ENCODE measurements around the gene RPUSD1.
A peak's percentile ranks its signal among the peaks of the same experiment; 100 is the strongest.

RPUSD1 gene

DNA sequence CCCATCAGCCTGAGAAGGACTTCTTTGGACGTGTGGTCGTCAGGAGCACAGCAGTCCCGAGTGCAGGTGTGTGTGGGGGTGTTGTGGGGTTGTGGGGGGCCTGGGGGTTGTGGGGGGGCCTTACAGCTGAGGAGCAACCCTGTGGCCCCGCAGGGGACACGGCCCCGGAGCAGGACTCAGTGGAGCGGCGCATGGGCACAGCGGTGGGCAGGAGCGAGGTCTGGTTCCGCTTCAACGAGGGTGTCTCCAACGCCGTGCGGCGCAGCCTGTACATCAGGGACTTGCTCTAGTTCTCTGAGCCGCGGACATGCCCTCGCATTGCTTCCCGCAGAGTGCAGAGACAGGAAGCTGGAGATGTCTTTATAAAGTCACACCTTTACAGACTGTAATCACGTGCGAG lies 9.5 kb upstream of the RPUSD1 start:
- no peak for DNase-seq

DNA sequence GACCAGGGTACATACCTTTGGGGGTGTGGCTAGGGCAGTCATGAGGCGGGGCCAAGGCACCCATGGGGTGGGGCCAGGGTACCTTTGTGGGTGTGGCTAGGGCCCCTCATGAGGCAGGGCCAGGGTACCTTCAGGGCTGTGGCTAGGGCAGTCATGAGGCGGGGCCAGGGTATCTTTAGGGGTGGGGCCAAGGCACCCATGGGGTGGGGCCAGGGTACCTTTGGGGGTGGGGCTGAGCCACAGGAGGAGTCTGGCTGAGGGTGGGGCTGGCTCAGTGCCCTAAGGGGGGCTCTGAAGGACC lies 8.9 kb upstream of the RPUSD1 start:
- no peak for DNase-seq

DNA sequence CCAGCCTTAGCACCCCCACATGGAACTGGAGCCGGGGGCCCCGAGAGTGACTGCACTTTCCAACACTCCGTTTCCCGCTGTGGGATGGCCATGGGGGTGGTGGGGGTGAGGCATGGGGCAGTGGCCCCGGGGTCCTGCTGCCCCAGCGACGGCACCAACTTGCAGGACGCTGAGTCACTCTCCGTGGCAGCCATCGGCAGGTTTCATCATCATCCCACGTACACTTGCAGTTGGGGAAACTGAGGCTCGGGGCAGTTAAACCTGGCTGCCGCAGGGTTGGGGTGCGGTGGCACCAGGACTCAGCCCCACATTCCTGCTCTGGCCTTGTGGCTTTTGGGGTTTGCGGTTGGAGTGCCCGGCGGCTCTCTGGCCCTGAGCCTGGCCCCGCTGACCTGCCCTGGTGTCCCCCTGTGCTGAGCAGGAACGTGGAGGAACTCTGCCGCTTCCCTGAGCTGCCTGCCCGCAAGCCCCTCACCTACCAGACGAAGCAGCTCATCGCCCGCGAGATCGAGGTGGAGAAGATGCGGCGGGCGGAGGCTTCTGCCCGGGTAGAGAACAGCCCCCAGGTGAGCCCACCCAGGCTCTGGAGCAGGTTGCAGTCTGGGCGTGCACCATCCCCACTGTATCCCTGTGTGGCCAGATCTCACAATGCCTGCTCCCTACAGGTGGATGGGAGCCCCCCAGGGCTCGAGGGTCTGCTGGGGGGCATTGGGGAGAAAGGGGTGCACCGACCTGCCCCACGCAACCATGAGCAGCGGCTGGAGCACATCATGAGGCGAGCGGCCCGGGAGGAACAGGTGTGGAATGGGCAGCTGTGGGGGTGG lies 8.3 kb upstream of the RPUSD1 start:
- DNase-seq = no peak

DNA sequence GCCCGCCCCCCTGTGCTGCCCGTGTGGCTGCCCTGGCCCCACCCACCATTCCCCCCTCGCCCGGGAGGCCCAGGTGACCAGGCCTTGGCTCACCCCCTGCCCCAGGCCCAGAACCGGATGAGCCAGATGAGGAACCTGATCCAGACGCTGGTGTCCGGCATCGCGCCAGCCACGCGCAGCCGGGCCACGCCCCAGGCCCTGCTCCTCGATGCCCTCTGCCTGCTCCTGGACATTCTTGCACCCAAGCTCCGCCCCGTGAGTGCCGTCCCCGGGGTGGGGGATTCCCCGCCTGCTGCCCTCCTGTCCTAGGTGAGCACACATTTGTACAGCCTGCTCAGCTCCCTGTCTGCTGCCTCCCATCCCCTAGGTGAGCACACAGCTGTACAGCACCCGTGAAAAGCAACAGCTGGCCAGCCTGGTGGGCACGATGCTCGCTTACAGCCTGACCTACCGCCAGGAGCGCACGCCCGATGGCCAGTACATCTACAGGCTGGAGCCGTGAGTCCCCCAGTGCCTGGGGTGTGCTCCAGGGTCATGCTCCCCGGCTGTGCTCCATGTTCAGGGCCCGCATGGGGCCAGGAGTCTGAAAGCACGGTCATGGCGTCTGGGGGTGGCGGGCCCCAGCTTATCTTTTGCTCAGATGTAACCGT lies 7.5 kb upstream of the RPUSD1 start:
- no peak for DNase-seq

DNA sequence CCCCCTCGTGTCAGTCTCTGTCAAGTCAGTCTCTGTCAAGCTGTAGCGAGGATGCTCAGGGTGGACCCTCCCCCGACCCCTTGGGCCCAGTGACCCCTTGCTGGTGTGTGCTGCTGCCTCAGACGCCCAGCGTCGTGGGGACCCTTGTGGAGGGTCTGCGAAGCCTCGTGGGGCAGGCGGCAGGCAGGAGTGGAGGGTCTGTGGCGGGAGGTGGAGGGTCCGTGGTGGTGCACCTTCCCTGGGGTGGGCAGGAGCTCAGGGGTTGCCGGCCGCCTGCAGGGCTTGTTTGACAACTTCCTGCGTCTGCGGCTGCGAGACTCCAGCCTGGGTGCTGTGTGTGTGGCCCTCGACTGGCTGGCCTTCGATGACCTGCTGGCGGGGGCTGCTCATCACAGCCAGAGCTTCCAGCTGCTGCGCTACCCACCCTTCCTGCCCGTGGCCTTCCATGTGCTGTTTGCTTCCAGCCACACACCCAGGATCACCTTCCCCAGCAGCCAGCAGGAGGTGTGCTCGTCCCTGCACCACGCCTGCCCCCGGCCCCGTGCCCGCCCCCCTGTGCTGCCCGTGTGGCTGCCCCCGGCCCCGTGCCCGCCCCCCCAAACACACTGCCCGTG lies 6.8 kb upstream of the RPUSD1 start:
- no peak for DNase-seq

DNA sequence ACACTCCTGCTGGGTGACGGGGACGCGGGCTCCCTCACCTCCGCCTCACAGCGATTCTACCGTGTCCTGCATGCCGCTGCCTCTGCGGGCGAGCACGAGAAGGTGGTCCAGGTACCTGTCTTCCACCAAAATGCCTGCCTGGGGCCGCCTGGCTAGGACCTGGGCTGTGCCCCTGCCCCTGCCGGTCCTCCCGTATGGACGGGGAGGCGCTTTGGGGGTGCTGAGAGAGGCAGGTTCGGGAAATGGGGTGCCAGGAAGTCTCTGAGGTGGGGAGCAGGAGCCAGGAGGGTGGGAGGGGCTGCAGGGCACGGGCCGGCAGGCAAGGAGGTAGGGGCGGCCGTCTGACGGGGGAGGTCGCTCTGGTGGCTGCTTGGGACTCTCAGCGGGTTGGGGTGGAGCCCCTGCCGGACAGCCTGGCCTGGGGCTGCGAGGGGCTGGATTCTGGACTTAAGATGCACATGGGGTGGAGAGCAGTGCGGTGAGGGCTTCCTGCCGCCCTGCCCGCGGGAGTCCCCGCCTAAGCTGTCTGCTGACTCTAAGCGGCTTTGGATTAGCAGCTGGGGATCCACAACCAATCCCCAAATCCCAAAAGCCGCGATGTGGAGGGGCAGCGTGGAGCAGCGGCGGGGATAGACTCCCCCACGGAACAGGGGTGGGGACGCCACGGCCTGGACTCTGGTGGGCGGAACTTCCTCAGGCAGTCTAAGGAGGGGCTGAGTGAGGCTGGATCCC lies 6.1 kb upstream of the RPUSD1 start:
- no peak for DNase-seq

DNA sequence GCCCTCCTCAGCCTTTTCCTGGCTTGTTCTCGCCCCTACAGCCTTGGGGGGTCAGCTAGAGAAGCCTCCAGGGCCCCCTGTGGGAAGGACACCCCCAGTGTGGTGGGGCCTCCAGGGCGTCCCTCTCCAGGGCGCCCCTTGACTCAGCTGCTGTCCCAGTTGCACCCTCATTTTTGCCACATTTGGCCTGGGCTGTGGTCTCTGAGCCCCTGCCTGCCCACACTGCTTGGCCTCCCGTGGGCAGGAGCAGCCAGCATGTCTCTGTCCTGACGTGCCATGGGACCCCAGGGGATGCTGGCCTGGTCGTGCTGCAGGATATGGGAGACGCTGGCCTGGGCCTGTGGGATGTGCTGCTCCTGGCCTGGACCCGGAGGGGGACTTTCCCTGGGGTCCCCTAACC lies 5.2 kb upstream of the RPUSD1 start:
- DNase-seq = no peak

DNA sequence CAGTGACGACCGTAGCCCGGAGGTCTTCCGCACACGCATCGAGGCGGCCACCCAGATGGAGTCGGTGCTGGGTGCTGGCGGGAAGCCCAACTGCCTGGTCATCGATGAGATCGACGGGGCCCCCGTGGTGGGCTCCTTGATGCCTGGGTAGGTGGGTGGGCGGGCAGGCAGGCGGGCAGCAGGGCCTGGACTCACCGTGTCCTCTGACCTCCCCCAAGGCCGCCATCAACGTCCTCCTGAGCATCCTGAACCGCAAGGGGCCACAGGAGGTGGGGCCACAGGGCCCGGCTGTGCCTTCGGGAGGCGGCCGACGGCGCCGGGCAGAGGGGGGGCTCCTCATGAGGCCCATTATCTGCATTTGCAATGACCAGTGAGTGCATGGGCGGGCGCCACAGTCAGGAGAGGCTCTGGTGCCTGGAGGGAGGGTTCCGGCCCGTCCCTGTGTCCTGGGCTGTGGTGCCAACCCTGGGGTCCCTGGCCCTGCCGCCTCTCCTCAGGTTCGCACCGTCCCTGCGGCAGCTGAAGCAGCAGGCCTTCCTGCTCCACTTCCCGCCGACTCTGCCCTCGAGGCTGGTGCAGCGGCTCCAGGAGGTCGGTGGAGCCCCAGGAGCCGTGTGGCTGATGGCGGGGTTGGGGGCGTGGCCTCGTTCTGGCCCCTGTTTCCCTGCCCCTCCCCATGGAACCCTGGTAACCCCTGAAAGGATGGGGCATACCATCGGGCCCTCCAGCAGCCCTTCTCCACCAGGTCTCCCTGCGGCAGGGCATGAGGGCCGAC lies 4.2 kb upstream of the RPUSD1 start:
- DNase-seq = no peak

DNA sequence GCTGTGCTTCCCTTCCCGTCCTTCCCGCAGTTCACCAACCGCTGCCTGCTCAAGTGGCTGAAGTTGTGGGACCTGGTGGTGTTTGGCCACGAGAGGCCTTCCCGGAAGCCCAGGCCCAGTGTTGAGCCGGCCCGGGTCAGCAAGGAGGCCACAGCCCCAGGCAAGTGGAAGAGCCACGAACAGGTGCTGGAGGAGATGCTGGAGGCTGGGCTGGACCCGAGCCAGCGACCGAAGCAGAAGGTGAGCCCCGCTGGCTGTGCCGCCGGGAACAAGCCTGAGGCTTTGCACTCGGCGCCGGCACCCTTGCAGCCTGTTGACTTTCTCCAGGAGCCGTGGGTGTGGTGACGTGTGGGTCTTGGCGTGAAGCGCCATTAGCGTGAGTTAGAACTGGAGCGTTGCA lies 3.0 kb upstream of the RPUSD1 start:
- DNase-seq = no peak

DNA sequence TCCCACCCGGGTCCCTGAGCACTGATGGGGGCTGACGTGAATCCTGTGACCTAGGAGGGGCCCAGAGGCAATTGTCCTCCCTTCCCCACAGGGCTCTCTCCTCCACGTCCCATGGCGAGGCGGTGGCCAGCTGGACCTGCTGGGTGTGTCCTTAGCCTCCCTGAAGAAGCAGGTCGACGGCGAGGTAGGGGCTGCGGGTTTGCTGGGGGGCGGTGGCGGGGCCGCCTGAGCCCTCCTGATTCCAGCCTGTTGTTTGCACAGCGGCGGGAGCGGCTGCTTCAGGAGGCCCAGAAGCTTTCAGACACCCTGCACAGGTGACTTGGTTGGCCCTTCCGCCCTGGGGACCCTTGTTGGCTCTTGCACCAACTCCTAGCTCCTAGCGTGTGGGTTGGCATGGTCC lies 1.9 kb upstream of the RPUSD1 start:
- no peak for DNase-seq

DNA sequence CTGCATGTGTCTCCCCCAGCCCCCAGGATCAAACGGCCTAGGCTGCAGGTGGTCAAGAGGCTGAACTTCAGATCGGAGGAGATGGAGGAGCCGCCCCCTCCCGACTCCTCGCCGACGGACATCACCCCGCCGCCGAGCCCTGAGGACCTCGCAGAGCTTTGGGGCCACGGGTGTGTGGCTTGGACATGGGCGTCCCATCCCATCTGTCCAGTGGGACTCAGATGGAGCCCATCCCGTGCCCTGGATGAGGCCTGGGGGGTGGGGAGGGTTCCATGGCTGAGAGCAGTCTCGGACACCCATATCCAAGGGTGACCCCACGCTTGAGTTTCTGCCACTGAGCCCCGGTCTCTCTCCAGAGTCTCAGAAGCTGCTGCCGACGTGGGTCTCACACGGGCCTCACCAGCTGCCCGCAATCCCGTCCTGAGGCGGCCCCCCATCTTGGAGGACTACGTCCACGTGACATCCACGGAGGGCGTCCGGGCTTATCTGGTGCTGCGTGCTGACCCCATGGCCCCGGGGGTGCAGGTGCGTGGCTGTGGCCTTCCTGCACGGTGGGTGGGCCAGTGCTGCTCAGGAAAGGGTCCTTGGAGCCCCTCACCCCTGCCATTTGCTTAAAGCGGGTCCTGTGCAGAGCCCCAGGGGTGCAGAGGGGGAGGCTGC lies 1.1 kb upstream of the RPUSD1 start:
- DNase-seq = no peak

DNA sequence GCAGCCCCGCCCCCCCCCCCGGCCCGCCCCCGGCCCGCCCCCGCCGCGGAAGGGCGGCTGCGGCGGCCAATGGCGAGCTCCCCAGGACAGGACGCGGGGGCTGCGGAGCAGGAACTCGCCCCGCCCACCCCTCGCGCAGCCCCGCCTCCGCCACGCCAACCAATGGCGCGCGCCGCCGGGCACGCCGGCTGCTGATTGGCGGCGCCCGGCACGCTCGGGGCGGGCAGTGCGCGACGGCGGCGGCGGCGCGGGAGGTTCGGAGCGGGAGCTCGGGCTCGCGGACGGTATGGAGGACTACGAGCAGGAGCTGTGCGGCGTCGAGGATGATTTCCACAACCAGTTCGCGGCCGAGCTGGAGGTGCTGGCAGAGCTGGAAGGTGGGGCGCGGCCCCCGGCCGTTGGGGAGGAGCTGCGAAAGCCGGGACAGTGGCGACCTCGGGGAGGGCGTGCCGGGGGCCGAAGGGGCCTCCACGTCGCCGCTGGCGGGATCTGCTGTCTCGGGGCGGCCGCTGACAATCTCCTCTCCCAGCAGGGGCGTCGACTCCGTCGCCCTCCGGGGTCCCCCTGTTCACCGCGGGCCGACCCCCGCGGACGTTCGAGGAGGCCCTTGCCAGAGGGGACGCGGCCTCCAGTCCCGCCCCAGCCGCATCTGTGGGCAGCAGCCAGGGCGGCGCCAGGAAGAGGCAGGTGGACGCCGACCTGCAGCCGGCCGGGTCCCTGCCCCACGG lies 382 bp upstream of the RPUSD1 start, which contains the start of gene CHTF18:
Gene CHTF18 (plus strand): TSS at position 222 of the 728 bp plus-strand sequence. CDS start 65 bp downstream, at position 287.
- peak; percentile 87 for DNase-seq

DNA sequence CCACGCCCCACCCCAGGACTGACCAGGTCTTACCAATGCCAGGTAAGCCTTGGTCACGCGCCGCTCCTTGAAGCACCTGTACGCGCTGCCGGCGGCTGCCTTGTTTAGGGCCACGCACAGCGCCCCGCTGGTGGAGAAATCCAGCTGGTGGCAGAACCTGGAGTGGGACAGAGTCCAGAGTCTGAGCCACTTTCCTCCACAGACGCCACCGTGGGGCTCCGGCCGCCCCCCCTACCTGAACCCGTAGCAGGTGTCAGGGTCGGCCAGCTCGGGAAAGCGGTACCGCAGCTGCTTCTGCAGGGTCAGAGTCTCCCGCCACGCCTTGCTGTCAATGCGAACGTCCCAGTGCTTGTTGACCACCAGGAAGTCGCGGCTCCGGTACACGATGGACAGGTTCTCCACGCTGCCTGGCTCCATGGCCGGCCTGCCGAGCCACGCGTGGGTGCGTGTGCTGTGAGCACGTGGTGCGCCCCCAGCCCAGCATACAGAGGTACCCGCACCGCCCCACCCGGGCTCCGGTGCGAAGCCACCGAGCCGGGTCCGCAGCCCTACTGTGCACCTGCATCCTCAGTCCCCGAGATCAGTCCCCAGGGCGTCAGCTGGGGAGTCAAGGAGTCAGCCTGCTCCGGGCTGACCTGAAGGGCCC lies 737 bp downstream of the RPUSD1 start:
- no peak for DNase-seq

DNA sequence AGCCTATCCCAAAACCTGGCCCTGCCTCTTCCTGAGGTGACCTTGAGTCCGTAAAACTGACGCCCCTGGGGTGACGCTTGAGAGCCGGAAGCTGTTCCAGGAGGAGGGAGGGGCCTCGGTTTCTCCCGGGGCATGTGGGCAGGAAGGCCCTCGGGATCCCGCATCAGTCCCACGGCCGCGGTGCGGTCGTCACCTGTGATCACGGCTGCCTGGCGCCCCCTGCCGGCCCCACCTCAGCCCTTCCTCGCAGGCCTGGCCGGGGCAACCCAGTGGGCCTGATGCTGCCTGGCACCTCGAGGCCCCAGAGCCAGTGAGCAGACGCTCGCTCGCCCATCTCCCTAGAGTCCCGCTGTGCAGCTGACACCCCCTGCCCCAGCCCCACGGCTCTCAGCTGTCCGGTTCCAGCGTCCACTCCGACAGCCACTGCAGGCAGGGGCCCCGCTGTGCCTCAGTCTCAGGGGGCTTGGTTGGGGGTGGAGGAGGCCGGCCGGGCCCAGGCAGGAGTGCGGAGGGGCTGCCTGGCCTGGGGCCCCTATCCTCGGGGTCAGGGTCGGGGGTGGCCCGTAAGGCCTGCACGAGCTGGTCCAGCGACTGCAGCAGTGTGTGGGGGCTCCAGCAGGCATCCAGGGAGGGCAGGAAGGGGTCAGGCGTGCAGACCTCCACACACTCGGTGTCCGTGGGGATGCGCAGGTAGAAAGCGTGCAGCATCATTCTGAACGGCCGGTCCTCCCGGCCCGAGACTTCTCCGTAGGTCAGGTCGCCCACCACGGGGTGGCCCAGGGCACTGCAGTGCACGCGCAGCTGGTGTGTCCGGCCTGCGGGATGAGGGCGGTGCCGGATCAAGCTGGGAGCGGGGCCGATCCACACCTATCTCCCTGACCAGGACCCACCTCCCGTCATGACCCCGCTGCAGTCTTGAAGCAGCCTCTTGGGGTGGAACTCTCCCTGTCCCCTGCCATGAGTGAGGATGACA lies 2.3 kb downstream of the RPUSD1 start:
- peak; percentile 10 for DNase-seq

DNA sequence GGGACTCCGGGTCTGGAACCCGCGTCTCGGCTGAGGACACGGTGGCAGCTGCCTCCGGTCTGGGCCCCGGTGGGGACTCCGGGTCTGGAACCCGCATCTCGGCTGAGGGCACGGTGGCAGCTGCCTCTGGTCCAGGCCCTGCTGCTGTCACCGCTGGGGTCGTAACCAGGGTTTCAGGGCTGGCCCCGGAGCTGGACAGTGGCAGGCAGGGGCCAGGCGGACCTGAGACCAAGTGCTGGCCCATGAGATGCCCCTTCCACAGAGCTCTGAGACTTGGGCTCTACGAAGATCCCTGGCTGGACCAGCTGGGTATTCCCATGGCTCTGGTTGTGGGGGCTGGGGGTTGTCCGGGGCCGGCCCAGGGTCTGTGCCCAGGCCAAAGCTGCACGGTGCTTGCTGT lies 3.8 kb downstream of the RPUSD1 start:
- DNase-seq = no peak

DNA sequence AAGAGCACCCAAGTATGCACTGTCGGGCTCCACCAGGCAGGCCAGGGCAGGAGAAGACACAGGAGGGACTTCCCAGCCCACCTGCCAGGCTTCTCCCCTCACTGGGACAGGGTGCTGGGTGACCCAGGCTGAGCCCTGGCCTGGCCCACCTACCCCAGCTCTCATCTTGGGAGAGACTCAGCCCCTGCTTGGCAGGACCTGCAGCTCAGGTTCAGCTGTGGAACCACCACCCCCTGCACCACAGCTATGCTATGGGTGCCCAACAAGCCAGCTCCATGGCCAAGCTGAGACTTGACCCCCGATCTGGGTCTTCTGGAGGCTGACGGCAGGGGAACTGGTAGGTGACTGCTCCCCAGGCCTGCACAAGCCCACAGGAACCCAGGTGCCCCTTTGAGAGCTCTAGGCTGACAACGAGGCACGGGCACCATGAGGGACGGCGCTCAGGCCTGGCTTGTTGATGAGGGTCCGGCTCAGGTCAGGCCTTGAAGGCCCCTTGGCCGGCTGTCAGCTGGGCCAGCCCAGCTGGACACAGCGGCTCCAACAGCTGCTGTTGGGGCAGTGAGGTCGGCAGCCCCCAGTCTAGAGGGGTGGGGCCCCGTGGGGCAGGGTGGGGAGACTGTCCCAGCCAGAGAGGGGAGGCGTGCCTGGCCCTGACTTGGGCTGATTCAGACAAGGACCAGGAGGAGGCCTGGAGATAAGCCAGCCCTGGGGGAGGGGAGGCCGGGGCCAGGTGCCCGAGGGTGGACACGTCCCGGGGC lies 4.6 kb downstream of the RPUSD1 start:
- DNase-seq = no peak

DNA sequence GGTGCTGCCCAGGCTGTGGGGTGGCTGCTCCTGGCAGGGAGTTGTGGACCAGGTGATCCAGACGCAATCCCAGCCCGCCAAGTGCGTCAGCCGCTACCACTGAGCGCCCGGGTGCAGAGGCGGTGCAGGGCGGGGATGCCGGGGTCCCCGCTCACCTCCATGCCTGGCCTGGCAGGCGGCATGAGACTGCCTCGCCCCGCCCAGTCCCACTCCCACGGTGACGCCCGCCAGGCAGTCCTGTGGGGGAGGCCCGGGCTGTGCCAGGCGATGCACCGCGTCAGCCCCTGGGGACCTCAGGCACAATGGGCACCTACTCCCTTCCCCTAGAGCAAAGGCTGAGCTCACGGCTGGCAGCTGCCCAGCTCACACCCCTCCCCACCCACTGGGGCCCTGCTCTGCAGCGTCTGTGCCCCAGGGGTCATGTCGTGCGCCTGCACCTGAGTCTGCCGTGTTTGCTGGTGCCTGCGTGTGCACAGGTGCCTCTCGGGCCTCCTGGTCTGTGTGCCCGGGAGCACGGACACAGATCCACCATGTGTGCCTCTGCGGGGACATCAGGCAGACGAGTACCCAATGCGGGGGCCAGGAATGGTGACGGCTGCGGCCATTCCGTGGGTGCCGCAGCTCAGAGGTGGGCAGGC lies 5.3 kb downstream of the RPUSD1 start:
- peak; percentile 52 for DNase-seq

DNA sequence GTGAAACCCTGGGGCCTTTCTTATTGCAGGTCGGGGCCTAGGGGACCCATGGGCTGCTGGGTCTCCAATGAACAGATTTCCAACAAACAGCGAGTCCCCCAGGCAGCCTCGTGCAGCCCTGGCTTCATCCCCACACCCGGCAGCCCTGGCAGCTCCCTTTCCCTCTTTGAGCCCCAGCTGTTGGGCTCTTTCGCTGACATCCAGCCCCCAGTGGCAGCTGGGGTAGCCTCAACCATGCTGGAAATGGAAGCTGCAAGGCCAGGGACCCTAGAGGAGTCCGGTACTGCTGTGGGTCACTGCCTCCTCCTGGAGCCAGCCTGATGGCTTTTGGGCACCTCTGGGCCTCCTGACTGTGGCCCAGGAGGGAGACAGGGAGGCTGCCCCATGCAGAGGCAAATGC lies 5.9 kb downstream of the RPUSD1 start:
- DNase-seq = no peak
